GM12872 (cell line): ENCODE measurements around the gene EPS8.

Source experiments
- CTCF ChIP-seq: IDR thresholded peaks from 3 replicates; pipeline ENCODE4 v1.5.1; 2011; ENCODE audit warnings: low read depth, mild to moderate bottlenecking, low read length, moderate library complexity; ENCODE audit not compliant: insufficient read depth

Gene EPS8

GRCh38 chr12:15589328-15590032 is 199.7 kb downstream of the EPS8 start:
- no peak for TF ChIP-seq CTCF

DNA sequence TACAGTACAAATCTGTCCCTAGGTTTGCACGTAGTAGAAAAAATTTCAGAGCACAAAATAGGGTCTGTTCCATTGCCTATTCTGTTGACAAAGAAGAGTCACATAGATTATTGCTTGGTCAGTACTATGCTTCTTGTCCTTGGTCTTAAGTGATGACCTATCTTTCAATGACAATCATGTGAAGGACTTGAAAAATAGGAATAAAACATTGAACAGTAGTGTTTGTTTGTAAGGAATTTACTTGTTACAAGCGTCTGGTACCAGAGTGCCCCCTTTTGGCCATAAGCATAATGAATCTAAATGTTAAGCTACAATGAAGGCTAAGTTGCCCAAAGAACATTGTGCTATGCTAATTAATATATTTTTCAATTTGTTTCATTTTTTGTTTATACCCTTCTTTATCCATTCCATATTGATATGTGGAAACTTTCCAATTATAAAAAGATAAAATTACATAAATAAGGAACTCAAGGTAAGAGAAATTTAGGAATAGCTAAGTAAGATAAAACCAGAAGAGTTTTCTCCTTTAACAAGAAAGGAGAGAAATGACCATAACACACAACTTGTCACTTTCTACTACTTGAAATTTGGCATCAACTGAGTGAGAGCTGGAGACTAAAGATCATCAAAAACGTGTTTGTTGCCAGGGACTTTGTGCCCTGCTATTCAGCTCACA is 204.7 kb downstream of the EPS8 start:
- peak; percentile 65 for TF ChIP-seq CTCF

DNA sequence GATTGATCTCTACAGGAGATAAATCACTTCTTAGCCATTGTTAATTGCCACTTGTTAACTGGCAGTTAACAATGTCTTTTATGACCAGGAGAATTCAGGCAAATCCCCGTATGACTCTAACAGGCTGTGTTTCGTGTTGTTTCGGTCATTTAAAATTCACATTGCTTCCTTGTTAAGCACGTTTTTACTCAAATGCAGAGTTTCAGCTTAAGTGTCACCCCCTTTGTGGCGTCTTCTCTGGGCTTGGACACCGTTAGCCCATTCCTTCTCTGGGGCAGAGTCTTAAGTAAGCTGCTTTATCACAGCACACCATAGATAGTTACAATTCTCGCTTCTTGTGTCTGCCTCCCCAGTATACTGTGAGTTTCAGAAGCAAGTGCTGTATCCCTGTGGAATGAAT is 205.4 kb downstream of the EPS8 start:
- TF ChIP-seq CTCF = no peak

DNA sequence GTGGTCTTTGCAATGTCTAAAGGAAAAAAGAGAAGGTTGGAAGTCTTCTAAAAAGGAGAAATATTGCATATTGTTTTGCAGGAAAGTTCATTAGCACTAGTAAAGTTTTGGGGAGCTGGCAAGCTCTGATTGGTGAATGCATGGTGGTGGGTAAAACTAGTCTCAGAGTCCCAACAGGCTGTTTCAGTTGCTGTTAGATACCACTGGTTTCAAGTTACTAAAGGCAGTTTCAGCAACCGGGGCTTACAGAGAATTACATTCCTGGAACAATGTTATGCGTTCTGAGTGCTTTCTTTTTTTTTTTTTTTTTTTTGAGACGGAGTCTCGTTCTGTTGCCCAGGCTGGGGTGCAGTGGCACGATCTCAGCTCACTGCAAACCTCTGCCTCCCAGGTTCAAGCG is 208.2 kb downstream of the EPS8 start:
- no peak for TF ChIP-seq CTCF

- TF ChIP-seq CTCF = no peak
These were observed 208.8 kb downstream of the EPS8 start for GRCh38 chr12:15580431-15580830.

GRCh38 chr12:15575671-15576541 is 213.3 kb downstream of the EPS8 start:
- no peak for TF ChIP-seq CTCF

- no peak for TF ChIP-seq CTCF
These were observed 214.8 kb downstream of the EPS8 start for GRCh38 chr12:15574353-15574752.
